Dedifferentiated amniotic fluid mesenchymal stem cell (primary cell): ENCODE measurements around the gene ENPP1.
A peak's percentile ranks its signal among the peaks of the same experiment; 100 is the strongest.
"Not testable (repeated sequence)": the region's sequence is repeated elsewhere in the genome, so short reads cannot be mapped to it uniquely, and the experiment has no call there.

Experiments
- DNase-seq: peaks from one replicate; pipeline ENCODE4 v3.0.0-alpha.2; 2016; ENCODE audit errors: extremely low spot score

Gene ENPP1

GRCh38 chr6:131831392-131831791, 23.6 kb downstream of the ENPP1 start:
- no peak for DNase-seq

- no peak for DNase-seq
Observed at GRCh38 chr6:131831886-131832285, 24.1 kb downstream of the ENPP1 start.

- no peak for DNase-seq
Observed at GRCh38 chr6:131832363-131832762, 24.5 kb downstream of the ENPP1 start.

- no peak for DNase-seq
Observed at GRCh38 chr6:131838051-131838450, 30.2 kb downstream of the ENPP1 start.

- no peak for DNase-seq
Observed at GRCh38 chr6:131839388-131839787, 31.6 kb downstream of the ENPP1 start.

- DNase-seq = no peak
Observed at GRCh38 chr6:131840441-131840840, 32.6 kb downstream of the ENPP1 start.

- no peak for DNase-seq
Observed at GRCh38 chr6:131840936-131841583, 33.2 kb downstream of the ENPP1 start.

GRCh38 chr6:131843768-131844167, 35.9 kb downstream of the ENPP1 start:
- DNase-seq = no peak

GRCh38 chr6:131844243-131844841, 36.5 kb downstream of the ENPP1 start:
- no peak for DNase-seq

GRCh38 chr6:131846023-131846663, 38.3 kb downstream of the ENPP1 start:
- no peak for DNase-seq

GRCh38 chr6:131846905-131847304, 39.1 kb downstream of the ENPP1 start:
- no peak for DNase-seq

- DNase-seq = no peak
Observed at GRCh38 chr6:131849799-131850198, 42.0 kb downstream of the ENPP1 start.

GRCh38 chr6:131851049-131851769, 43.4 kb downstream of the ENPP1 start:
- DNase-seq = no peak

GRCh38 chr6:131852200-131852599, 44.4 kb downstream of the ENPP1 start:
- no peak for DNase-seq

GRCh38 chr6:131854803-131855202, 47.0 kb downstream of the ENPP1 start:
- no peak for DNase-seq

- DNase-seq = no peak
Observed at GRCh38 chr6:131858765-131859415, 51.1 kb downstream of the ENPP1 start.

GRCh38 chr6:131859658-131860057, 51.8 kb downstream of the ENPP1 start:
- not testable (repeated sequence) for DNase-seq

GRCh38 chr6:131861381-131861780, 53.6 kb downstream of the ENPP1 start:
- peak; percentile 67 for DNase-seq

- no peak for DNase-seq
Observed at GRCh38 chr6:131862476-131862875, 54.7 kb downstream of the ENPP1 start.

- no peak for DNase-seq
Observed at GRCh38 chr6:131867744-131868143, 59.9 kb downstream of the ENPP1 start.

- DNase-seq = peak; percentile 34
Observed at GRCh38 chr6:131868836-131869235, 61.0 kb downstream of the ENPP1 start.

GRCh38 chr6:131875647-131876046, 67.8 kb downstream of the ENPP1 start:
- no peak for DNase-seq
